ENCODE results near the gene RBMS2.

GRCh38 chr12:56528846-56529245 is 7.2 kb downstream of the RBMS2 start:
- no peak for TF ChIP-seq CTCF (IDR thresholded peaks at IDR 0.05)
- no peak for TF ChIP-seq EP300 (IDR thresholded peaks at IDR 0.05)
- TF ChIP-seq POLR2A (IDR thresholded peaks at IDR 0.05) = no peak

All from tibial nerve (tissue), 4 donors.